HepG2 (cell line): ENCODE measurements around the gene FAM25A. TPM values are rescaled to one million over a fixed set of nuclear protein-coding genes. Genes with fewer than 3 reads are reported as not detected.

Experiments used
- ATAC-seq: fragments of 200-7000 bp; cut with Tn5 transposase; 3 replicates; pipeline ENCODE4 v1.9.1; 2020; ENCODE audit warnings: mild to moderate bottlenecking, moderate library complexity
- BruUV-seq: library from RNA; stranded (reverse); fragments of 400-500 nt; replicated peaks from 2 replicates; lab custom pipeline; 2021; lab: Mats Ljungman, UMichigan
- CTCF ChIA-PET: fragments of 300-600 bp; formaldehyde crosslinking; extraction: SDS; loops from one replicate; lab custom pipeline; 2021; ENCODE audit warnings: low total read pairs, inconsistent platforms, low intra/inter-chr PET ratio; lab: Yijun Ruan, JAX
- POLR2A ChIA-PET: fragments of 350-600 bp; sonication (Branson Sonifier 250); formaldehyde crosslinking; loops from one replicate; lab custom pipeline; 2020; ENCODE audit warnings: antibody characterized with exemption, inconsistent platforms; lab: Yijun Ruan, JAX
- DNase-seq: peaks from one replicate; pipeline ENCODE4 v3.0.0-alpha.2; 2015; ENCODE audit warnings: low spot score
- FAIRE-seq: peaks from 3 replicates; lab custom pipeline; 2011; peaks lifted over from hg19 to GRCh38; lab: Jason Lieb, UNC
- H2AFZ ChIP-seq: one replicate; pipeline ENCODE4 v1.6.1; 2011; ENCODE audit warnings: low read length, inconsistent platforms
- H3K27ac ChIP-seq: fragments of 300-600 bp; 3 replicates; pipeline ENCODE4 v1.8.0; 2011; ENCODE audit warnings: mixed run types, mild to moderate bottlenecking, mixed read lengths, low read length, inconsistent platforms; ENCODE audit not compliant: insufficient read depth; ENCODE audit errors: extremely low read length
- H3K27me3 ChIP-seq, 2 experiments: fragments of 200-600 bp in 1 of 2; 2 replicates in 1 of 2; 3 replicates in 1 of 2; pipeline versions ENCODE4 v1.6.0 to v1.8.0; 2011; ENCODE audit warnings: low read length in 2 of 2, mild to moderate bottlenecking in 2 of 2, moderate library complexity in 2 of 2, inconsistent platforms in 1 of 2; ENCODE audit not compliant: insufficient read depth in 2 of 2, control insufficient read depth in 1 of 2
- H3K36me3 ChIP-seq, 2 experiments: fragments of 200-600 bp in 1 of 2; replicated peaks in 1 of 2; 2 replicates in 1 of 2; 3 replicates in 1 of 2; pipeline versions ENCODE4 v1.5.1 to v1.8.0; 2011; ENCODE audit warnings: low read length in 2 of 2, inconsistent platforms in 1 of 2; ENCODE audit not compliant: insufficient read depth in 2 of 2, control insufficient read depth in 1 of 2
- H3K4me1 ChIP-seq: 2 replicates; pipeline ENCODE4 v1.5.1; 2012; ENCODE audit warnings: low read length, inconsistent platforms; ENCODE audit not compliant: insufficient read depth
- H3K4me2 ChIP-seq: 2 replicates; pipeline ENCODE4 v1.6.0; 2011; ENCODE audit warnings: low read depth, low read length, inconsistent platforms
- H3K4me3 ChIP-seq, 3 experiments: fragments of 200-600 bp in 1 of 3; sonication (generic), shearing (Covaris generic) in 1 of 3; replicated peaks in 1 of 3; 2 replicates each; pipeline ENCODE4 v1.5.1; 2011 to 2016; ENCODE audit warnings: low read length in 3 of 3, inconsistent platforms in 2 of 3, low read depth in 2 of 3, mild to moderate bottlenecking in 2 of 3, control low read depth in 1 of 3, mixed read lengths in 1 of 3; ENCODE audit not compliant: insufficient read depth in 1 of 3
- H3K79me2 ChIP-seq: one replicate; pipeline ENCODE4 v1.6.1; 2011; ENCODE audit warnings: low read length, inconsistent platforms; ENCODE audit not compliant: insufficient read depth
- H3K9ac ChIP-seq: 2 replicates; pipeline ENCODE4 v1.6.0; 2011; ENCODE audit warnings: mild to moderate bottlenecking, low read depth, low read length, inconsistent platforms; ENCODE audit not compliant: insufficient read depth
- H3K9me3 ChIP-seq: 2 replicates; pipeline ENCODE4 v1.5.1; 2012; ENCODE audit warnings: mild to moderate bottlenecking, low read length
- H4K20me1 ChIP-seq: 2 replicates; pipeline ENCODE4 v1.6.0; 2011; ENCODE audit warnings: inconsistent platforms, mild to moderate bottlenecking, low read length, moderate library complexity; ENCODE audit not compliant: insufficient read depth
- ATF3 ChIP-seq: sonication (generic); formaldehyde crosslinking; IDR thresholded peaks from 2 replicates; pipeline ENCODE4 v1.4.0; 2020; ENCODE audit warnings: missing genetic modification reagents
- EED ChIP-seq: sonication (generic); formaldehyde crosslinking; IDR thresholded peaks from 2 replicates; pipeline ENCODE4 v1.5.0; 2020; ENCODE audit warnings: mild to moderate bottlenecking, missing genetic modification reagents
- GMEB2 ChIP-seq: IDR thresholded peaks from 2 replicates; pipeline ENCODE4 v1.6.1; 2016; ENCODE audit warnings: missing biosample characterization, missing genetic modification reagents, low read depth
- HMG20B ChIP-seq: conservative IDR thresholded peaks from 2 replicates; pipeline ENCODE4 v1.6.1; 2016; ENCODE audit warnings: missing genetic modification reagents, missing compliant biosample characterization
- HMGXB4 ChIP-seq, 2 experiments: sonication (generic) in 1 of 2; formaldehyde crosslinking in 1 of 2; IDR thresholded peaks; 2 replicates each; pipeline versions ENCODE4 v1.4.0 to v1.6.1; 2018 to 2020; ENCODE audit warnings: missing genetic modification reagents in 2 of 2, borderline replicate concordance in 1 of 2, low read depth in 1 of 2, mild to moderate bottlenecking in 1 of 2, missing biosample characterization in 1 of 2
- MXD4 ChIP-seq: IDR thresholded peaks from 2 replicates; pipeline ENCODE4 v1.6.1; 2016; ENCODE audit warnings: mild to moderate bottlenecking, missing biosample characterization, missing genetic modification reagents
- SMAD1 ChIP-seq: sonication (generic); formaldehyde crosslinking; IDR thresholded peaks from 2 replicates; pipeline ENCODE4 v1.4.0; 2020; ENCODE audit warnings: missing genetic modification reagents, low read depth, mild to moderate bottlenecking, borderline replicate concordance
- TAF1 ChIP-seq: sonication (generic); formaldehyde crosslinking; IDR thresholded peaks from 2 replicates; pipeline ENCODE4 v1.4.0; 2020; ENCODE audit warnings: missing genetic modification reagents
- ZNF17 ChIP-seq: sonication (generic); formaldehyde crosslinking; IDR thresholded peaks from 2 replicates; pipeline ENCODE4 v1.5.0; 2020; ENCODE audit warnings: mild to moderate bottlenecking, missing genetic modification reagents
- ZNF343 ChIP-seq: sonication (generic); formaldehyde crosslinking; IDR thresholded peaks from 2 replicates; pipeline ENCODE4 v1.4.0; 2020; ENCODE audit warnings: mild to moderate bottlenecking, missing genetic modification reagents
- WGBS: methylation state at CpG from one replicate; pipeline ENCODE4 v1.1.6; 2017; ENCODE audit warnings: low lambda C conversion rate; 5-methylcytosine and 5-hydroxymethylcytosine counted together
- in situ Hi-C: cut with HindIII; loops from 2 replicates; pipeline ENCODE4 v1.10.0; 2017; ENCODE audit warnings: low pct_unique_long_range_greater_than_20kb; ENCODE audit not compliant: extremely low pct_ligation_motif_present
- intact Hi-C: fragments of 100-400 bp; cut with micrococcal nuclease; formaldehyde crosslinking; loops from one replicate; pipeline ENCODE4 v1.10.0; 2022; ENCODE audit not compliant: unreplicated experiment
- polyA plus RNA-seq, 8 experiments: library from polyadenylated mRNA; depleted of rRNA in 3 of 8; stranded (reverse) in 7 of 8; unstranded in 1 of 8; fragments of >200 nt; fragmentation: Illumina TruSeq in 4 of 8; extraction: Trizol in 4 of 8; gene quantifications; 2 replicates each; pipeline versions ENCODE4 v1.2.1 to v1.2.3, GENCODE V29; 2011 to 2016; ENCODE audit warnings: low read depth in 4 of 8, missing spikeins in 1 of 8, mixed read lengths in 1 of 8; ENCODE audit not compliant: insufficient read depth in 1 of 8
- total RNA-seq, 5 experiments: library from RNA; depleted of rRNA; stranded (reverse); fragments of >200 nt; fragmentation: Illumina TruSeq; extraction: Trizol; gene quantifications; 2 replicates each; pipeline ENCODE4 v1.2.3, GENCODE V29; 2016; ENCODE audit warnings: low read depth in 1 of 5
- TF ChIP-seq, protein P1 (sequence below): IDR thresholded peaks from 2 replicates; pipeline ENCODE4 v1.6.1; 2016; ENCODE audit warnings: missing compliant biosample characterization, missing genetic modification reagents, borderline replicate concordance

The FAM25A gene
- total and polyA plus RNA-seq, 2 of the 13 experiments (the other 11 are each of a cell fraction or from before 2014, with no cell fraction given): not detected

- Histone ChIP-seq H3K36me3 (no peaks in the 10 kb centered on the region), H2AFZ (no peak overlapping the region), H3K9me3 (no peaks in the 10 kb centered on the region), H3K79me2 (no peaks in the 10 kb centered on the region), H3K27me3 (peaks cover 5 to 52% of the 10 kb centered on the region in 2 experiments; a peak in 3 of 5 replicates), H3K9ac (no peak overlapping the region), H3K27ac (no peak overlapping the region), H3K4me2 (no peak overlapping the region), H3K4me3 (no peak overlapping the region), H3K4me1 (peaks cover 18% of the 10 kb centered on the region), H4K20me1 (no peaks in the 10 kb centered on the region)
- FAIRE-seq: no peak
- intact Hi-C loops: no loop called here
- ATAC-seq: no peak
- no peak for TF ChIP-seq MXD4 (CRISPR knock-in tag)
- BruUV-seq: no TSS peak
- CTCF ChIA-PET: no interaction called here
- 88% methylated on average over 40 of the region's 66 CpGs for WGBS
- POLR2A ChIA-PET: no interaction called here
- in situ Hi-C loops: no loop called here
- DNase-seq: no peak
Observed at GRCh38 chr10:86971232-86971991, 48.7 kb upstream of the FAM25A start.

DNA sequence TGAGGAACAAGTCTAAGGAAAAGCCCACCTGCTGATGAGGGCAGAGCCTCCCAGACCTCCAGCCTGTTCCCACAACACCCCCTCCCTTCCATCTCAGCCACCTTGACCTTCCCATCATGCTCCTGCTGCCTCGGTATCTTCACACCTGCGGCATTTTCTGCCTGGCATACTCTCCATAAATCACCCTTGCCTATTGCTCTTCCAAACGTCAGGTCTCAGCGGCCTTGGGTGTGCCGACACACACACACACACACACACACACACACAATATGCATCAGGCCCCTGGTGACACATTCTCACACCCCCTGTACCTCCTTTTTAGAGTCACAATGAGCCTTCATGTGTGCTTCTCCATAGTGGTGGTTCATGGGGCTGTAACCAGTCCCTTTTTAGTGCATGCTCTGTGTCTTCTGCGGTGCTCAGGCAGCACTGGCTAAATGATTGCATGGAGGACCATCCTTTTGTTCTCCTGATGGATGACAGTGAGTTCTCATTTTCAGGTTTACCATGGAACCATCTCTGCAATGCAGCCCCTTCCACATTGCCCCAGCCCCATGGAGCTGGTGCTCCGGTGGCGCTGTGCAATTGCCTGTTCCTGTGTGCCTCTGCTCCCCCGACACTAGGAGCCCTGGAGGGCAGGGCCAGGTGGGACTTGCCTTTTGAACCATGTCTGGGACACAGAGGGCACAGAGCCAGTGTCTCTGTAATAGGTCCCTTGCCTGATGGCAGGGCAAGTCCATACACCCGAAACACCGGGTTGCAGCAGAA, 47.3 kb upstream of the FAM25A start:
- WGBS: 40% methylated on average over 9 of the region's 11 CpGs
- no peaks in the 10 kb centered on the region for H4K20me1 ChIP-seq
- H3K4me1 ChIP-seq: peaks cover 4% of the 10 kb centered on the region
- CTCF ChIA-PET: no interaction called here
- no peaks in the 10 kb centered on the region for H3K36me3 ChIP-seq
- no peaks in the 10 kb centered on the region for H3K9me3 ChIP-seq
- FAIRE-seq (no peak), ATAC-seq (peak; percentile 12; the same call in 2 of the 3 replicates), DNase-seq (no peak)
- intact Hi-C loops: no loop called here
- H3K27ac ChIP-seq: no peak overlapping the region
- H3K4me3 ChIP-seq: no peak overlapping the region
- no peaks in the 10 kb centered on the region for H3K79me2 ChIP-seq
- H3K4me2 ChIP-seq: no peak overlapping the region
- POLR2A ChIA-PET: no interaction called here
- no peak overlapping the region for H2AFZ ChIP-seq
- no peak overlapping the region for H3K9ac ChIP-seq
- no TSS peak for BruUV-seq
- peaks cover 5 to 47% of the 10 kb centered on the region in 2 experiments; a peak in 3 of 5 replicates for H3K27me3 ChIP-seq
- in situ Hi-C loops: no loop called here
- no peak for TF ChIP-seq ZNF343 (CRISPR knock-in tag)
- no peak for TF ChIP-seq EED (CRISPR knock-in tag)
- TF ChIP-seq ATF3 (CRISPR knock-in tag): no peak
- no peak for TF ChIP-seq HMGXB4 (CRISPR knock-in tag; IDR thresholded peaks at IDR 0.05; ENCODE audit: borderline replicate concordance in 1 of 2, low read depth in 1 of 2)
- no peak for TF ChIP-seq GMEB2 (CRISPR knock-in tag)
- TF ChIP-seq, protein P1, sequence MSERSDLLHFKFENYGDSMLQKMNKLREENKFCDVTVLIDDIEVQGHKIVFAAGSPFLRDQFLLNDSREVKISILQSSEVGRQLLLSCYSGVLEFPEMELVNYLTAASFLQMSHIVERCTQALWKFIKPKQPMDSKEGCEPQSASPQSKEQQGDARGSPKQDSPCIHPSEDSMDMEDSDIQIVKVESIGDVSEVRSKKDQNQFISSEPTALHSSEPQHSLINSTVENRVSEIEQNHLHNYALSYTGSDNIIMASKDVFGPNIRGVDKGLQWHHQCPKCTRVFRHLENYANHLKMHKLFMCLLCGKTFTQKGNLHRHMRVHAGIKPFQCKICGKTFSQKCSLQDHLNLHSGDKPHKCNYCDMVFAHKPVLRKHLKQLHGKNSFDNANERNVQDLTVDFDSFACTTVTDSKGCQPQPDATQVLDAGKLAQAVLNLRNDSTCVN (CRISPR knock-in tag): no peak
- TF ChIP-seq TAF1: no peak
- no peak for TF ChIP-seq SMAD1
- no peak for TF ChIP-seq HMG20B (CRISPR knock-in tag)
- no peak for TF ChIP-seq ZNF17 (CRISPR knock-in tag)
